ENCODE measurements around the gene CBLN2. TPM values are rescaled to one million over a fixed set of nuclear protein-coding genes. Genes with fewer than 3 reads are reported as not detected.

Gene CBLN2
- 0.41 TPM for total RNA-seq

- peak; percentile 82 for DNase-seq
Measured at GRCh38 chr18:72544092-72544886, at the start of gene CBLN2. TSS of gene CBLN2 (minus strand) at chr18:72544342. CDS start at chr18:72542160, 2,182 bp downstream.

GRCh38 chr18:72588360-72588759 lies 44.2 kb upstream of the CBLN2 start:
- no peak for DNase-seq

GRCh38 chr18:72584787-72585186 lies 40.6 kb upstream of the CBLN2 start:
- no peak for DNase-seq

GRCh38 chr18:72581976-72582375 lies 37.8 kb upstream of the CBLN2 start:
- no peak for DNase-seq

DNA sequence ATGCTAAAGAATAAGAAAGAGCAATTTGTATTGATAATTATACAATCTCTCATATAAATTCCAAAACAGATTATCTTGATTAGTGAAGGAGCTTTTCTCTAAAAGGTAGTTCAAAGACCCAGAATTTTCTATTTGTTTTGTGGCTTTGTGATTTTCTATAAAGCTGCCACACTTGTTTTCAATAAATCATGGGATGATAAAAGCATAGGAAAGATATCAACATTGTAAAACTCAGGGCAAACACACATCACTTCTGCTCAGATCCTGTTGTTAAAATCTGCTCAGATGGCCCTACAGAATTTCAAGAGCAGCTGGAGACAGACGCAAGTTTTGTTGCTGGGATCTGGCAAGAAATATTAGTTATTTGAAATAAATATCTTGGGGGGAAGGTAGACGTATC lies 28.8 kb upstream of the CBLN2 start:
- DNase-seq = no peak

DNA sequence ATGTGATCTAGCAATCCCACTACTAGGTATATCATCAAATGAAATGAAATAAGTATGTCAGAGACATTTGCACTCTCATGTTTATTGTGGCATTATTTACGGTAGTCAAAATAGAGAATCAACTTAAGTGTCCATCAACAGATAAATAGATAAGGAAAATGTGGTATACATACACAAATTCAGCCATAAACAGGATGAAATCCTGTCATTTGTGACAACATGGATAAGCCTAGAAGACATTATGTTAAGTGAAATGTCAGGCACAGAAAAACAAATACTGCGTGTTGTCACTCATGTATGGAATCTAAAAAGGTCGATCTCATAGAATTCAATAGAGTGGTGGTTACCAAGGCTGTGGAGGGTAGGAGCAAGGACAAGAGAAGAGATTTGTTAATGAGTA lies 22.1 kb upstream of the CBLN2 start:
- DNase-seq = no peak

GRCh38 chr18:72555968-72556367 lies 11.8 kb upstream of the CBLN2 start:
- no peak for DNase-seq

- no peak for DNase-seq
Measured at GRCh38 chr18:72555101-72555500, 11.0 kb upstream of the CBLN2 start.

DNA sequence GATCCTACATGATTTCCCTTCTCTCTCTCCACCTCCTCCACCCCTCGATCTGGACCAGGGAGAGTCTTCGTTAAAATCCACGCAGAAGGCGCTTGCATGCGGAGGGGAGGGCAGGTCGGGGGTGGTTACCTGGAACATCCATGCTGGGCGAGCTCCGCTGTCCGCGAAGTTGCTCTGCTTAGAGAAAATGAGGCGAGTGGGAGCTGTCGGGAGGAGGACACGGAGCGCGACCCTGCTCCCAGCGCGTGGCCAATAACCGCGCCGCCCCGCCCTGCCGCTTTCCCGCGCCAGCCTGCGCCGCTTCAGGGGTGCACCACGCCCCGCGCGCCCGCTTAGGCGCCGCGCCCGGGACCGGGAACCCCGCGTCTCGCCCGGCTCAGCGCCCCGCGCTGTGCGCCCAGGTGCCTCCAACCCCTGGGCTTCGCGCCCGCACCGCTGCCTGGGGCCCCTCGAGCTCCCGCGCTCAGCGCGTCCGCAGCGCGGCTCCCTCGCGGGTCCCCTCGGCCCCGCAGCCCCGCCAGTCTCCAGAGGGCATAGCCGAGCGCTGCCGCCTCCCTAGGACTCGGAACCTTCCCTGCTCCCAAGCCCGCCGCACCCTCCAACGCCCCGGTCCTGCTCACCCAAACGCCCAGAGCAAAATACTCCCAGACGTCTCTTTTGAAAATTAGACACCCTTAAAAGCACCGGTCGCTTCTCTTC lies 636 bp downstream of the CBLN2 start:
- DNase-seq = no peak

DNA sequence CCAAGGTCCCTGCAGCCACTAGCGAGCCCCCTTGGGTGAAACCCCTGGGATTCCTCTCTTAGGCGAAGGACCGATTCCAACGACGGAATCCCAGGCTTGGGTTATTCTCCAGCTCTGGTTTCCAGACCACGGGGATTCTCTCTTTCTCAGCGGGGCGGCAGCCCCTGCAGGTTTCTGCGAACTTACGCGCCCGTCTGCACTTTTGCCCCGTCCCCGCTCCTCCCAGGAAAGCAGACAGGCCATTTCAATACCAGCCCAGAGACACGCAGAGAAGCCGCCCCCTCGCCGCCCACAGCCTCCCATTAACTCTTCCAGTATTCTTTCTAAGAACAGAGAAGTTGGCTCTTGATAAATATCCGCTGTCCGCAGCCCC lies 1.2 kb downstream of the CBLN2 start:
- no peak for DNase-seq

DNA sequence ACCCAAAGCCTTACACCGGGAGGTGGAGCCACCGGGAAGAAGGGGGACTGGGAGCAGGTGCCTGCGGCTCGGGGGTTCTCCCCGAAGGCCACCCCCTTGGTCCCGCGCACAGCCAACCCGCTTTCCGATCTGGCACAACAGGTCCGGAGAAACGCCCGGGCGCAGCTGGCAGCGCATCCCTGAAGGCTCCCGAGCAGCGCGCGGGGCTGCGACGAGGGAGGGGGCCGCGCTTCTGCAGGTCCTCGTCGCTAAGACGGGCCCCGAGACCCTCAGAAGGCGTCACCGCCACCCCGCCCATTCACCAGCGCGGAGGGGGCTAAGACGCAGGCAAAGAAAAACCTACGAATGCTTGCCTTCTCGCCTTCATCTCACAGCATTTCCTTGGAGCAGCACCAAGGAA lies 1.8 kb downstream of the CBLN2 start:
- no peak for DNase-seq

DNA sequence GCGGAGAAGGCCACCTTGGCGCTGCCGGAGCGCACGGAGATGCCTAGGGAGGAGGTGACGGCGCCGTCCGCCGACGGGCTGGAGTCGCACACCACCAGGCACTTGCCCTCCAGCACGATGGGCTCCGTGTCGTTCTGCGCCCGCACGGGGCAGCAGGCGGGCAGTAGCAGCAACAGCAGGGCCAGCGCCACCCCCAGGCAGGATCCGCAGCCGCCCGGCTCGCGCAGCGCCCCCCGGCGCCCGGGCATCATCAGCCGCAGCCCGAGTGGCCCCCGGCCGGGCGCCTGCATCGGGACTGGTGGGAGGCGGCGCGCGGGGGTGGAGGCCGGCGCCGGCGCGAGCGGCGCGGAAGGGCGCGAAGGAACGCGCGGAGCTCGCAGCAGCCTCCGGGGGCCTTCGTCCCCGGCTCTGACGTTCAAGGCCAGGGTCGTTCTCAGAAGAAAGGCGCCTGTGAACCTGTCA lies 2.2 kb downstream of the CBLN2 start:
- DNase-seq = no peak

DNA sequence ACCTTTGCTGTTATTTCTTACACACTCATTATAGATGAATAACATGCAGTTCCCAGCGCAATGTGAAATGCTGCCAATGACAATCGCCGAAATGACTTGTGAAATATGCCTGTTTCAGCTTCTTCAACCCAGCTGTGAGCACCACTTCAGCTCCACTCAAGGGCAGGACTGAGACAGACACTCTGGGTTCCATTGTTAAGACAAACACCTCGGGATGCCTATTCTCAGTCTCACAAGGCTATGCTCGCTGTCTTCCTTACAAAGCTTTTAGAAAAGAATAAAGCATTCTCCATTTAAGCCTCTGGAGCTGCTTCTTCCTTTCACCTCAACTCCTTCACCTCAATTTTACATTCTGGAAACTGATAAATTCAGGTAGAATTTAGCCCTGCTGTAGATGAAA lies 4.2 kb downstream of the CBLN2 start:
- no peak for DNase-seq

GRCh38 chr18:72530622-72531021 lies 13.5 kb downstream of the CBLN2 start:
- DNase-seq = no peak

DNA sequence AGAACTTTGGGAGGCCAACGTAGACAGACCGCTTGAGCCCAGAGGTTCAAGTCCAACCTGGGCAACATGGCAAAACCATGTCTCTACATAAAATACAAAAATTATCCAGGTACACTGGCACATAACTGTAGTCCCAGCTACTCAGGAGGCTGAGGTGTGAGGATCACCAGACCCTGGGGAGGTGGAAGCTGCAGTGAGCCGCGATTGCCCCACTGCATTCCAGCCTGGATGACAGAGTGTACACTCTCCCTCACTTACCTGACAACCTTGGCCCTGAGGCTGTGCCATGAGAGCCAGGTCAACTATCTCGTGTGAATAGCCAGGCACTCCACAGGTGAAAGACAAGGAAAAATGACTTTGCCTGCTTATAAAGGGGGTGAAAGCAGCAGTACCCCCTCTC lies 39.3 kb downstream of the CBLN2 start:
- DNase-seq = no peak

DNA sequence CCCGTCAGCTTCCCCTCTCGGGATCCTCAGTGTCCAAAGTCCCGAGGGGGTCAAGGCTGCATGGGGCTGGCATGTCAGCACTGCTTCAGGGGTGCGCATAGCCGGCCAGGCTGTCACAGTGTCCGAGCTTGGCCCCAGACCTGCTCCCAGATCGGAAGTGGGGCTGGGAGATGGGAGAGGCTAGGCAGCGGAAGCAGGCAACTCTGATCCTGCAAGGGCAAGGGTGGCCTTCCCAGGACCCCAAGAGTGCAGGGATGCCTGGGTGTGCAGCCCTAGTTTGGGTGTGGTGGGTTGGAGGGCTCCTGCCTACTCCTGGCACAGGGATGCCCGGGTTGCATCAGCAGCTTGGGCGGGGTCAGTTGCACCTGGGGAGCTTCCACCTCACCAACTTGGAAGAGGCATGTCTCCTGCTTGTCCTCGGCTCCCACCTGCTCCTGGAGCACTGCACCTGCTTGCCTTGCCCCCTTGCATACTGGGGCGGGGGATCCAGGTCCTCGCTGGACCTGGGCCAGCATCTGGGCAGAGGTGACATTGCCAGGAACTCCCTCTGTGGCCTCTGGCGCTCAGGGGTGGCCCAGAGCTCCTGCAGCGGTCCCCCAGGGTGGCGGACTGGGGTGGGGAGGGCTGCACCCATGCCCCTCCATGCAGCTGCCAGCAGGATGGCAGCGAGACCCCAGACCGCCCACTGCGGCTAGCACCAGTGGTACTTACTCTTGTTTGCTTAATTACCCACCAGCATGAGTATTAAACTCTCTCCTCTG lies 41.3 kb downstream of the CBLN2 start:
- DNase-seq = no peak

GRCh38 chr18:72492497-72492896 lies 51.6 kb downstream of the CBLN2 start:
- no peak for DNase-seq
